ENCODE measurements around the gene SLC52A3.

The SLC52A3 gene

DNA sequence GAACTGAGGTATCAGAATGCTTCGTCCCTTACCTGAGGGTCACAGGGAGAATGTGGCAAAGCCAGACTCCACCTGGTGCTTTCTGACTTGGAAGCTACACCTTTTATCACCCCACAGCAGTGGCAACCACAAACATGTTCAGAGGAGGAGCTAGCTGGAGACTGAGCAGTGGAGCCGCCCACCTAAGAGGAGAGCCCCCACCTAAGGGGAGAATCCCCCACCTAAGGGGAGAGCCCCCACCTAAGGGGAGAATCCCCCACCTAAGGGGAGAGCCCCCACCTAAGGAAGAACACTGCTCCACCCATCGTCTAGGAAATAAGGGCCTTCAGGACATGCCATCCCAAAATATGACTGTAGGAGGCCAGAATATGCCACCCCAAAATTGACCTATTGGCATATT is 4.0 kb downstream of the SLC52A3 start:
- DNase-seq, result no peak

DNA sequence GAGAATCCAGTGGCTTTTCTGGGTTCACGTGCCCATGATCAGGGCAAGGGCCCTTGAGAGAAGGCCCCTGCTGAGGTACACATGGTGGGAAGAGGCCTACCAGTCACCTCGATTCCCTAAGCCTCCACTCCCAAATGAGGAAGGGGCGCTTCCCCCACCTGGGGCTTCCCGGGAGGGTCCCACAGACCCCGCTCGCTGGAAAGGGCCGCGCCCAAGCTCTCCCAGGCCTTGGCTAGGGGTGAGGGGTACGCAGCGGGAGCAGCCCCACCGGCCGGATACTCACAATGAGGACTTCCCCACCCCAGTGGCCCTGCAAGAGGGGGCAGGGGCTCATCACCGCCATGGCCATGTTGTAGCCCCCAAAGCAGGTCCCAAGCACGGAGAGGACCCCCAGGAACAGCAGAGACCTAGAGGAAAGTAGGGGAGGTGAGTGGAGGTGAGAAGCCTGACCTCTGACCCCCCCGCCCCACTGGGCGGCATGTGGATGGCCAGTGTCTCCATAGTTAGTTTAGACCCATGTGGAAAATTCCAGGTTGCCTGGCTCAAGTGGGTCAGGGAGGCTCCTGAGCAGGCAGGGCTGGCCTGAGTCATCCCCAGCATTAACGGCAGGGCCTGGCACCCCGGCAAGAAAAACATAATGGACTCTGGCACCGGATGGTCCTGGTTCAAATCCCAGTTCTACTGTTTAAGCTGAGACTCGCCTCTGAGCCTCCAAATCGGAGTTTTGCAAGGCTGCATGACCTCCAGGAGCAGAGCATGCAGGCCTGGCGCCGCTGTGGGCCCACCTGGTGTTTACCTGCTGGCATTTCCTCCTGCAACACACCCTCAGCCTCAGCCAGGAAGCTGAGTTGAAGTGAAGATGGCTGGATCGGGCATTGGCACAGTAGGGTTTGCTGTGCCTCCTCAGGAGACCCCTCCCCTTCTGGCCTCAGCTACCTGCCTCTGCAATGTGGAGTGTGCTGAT is 6.6 kb downstream of the SLC52A3 start:
- DNase-seq, result no peak

DNA sequence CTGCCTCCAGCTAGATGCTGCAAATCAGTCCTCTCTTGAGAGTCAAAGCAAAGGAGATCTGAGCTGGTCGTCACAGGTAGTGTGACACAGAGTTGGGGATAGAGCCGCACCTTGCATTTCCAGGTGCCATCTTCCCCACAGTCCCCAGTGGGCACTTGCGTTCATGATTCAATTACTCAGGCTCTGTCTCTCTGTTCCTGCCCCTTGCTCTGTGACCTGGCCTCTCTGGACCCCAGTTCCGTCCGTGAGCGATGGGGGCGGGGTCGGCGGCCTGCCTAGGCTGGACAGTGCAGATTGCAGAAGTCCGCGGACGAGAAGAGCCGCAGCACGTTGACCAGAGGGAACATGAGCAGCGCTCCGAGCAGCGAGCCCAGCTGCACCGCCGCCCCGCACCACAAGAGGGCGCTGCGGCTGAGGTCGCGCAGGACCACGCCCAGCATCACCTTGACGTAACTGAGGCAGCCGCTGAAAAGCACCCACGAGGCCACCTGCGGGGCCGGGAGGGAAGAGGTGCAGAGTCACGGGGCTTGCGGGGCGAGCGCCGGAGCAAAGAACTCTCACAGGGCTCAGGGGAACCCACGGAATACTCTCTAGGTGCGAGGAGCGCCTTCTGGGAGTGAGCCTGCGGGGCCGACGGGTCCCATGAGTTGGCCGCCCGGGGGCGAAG is 7.4 kb downstream of the SLC52A3 start:
- DNase-seq, result peak; percentile 71

DNA sequence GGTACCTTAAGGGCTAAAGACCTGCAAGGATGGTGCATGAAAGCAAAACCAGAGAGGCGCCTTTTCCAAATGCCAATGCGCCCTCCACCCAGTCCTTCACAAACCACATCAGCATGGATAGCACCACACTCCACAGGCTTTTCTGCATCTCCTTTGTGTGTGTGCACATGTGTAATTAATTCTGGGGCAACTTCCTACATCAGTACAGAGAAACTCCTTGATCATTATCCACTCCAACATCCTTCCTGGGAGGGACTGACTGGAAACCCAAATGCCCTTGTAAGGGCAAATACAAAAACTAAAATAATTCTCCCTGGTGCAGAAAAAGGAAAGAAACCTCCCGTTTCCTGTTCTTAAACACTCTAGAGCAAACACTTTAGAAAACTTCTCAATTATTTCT is 10.8 kb downstream of the SLC52A3 start:
- DNase-seq, result no peak

- DNase-seq, result no peak
Observed at GRCh38 chr20:755941-756340, 12.4 kb downstream of the SLC52A3 start.

DNA sequence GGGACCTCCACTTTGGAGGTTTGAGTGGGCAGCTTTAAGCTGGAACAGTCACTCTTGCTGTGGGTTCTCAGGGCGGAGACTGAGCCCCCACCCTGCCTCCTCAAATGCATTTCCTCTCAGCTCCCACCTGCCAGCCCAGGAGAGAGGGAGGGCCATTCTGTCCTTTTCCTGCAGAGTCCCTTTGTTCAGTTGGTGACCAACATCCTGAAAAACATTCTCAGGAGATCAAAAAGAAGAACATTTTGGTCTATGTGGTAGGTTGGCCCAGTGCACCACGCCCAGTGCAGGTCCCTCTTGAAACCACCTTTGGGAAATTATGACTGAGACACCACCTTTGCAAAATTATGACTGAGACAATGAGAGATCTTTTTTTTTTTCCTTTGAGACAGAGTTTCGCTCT is 13.4 kb downstream of the SLC52A3 start:
- DNase-seq, result no peak

DNA sequence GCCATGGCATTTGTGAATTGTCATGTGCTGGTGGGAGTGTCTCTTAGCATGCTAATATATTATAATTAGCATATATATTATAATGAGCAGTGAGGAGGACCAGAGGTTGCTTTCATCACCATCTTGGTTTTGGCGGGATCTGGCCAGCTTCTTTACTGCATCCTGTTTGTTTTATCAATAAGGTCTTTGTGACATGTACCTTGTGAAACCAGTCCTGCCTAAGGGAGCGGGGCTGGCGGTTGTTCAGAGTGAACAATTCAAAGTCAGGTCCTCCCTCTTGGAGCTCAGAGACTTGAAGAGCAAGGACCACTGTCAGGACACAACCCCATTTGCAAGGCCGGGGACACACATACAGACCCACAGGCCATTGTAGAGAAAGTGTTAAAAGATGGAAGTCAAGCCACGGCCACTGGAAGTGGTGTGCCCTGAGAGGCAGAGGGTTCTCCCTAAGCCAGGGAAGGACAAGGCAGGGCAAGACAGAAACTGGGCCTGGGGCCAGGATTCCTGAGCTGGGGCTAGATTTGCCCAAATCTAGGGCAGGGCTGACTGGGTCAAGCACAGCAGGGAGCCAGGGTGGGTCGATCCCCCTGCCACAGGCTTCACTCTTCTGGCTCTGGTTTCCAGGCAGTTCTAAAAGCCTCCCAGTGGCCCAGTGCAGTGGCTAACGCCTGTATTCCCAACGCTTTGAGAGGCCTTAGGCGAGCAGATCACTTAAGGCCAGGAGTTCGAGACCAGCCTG is 14.2 kb downstream of the SLC52A3 start:
- DNase-seq, result no peak

GRCh38 chr20:753136-753535 is 15.2 kb downstream of the SLC52A3 start:
- DNase-seq, result no peak

DNA sequence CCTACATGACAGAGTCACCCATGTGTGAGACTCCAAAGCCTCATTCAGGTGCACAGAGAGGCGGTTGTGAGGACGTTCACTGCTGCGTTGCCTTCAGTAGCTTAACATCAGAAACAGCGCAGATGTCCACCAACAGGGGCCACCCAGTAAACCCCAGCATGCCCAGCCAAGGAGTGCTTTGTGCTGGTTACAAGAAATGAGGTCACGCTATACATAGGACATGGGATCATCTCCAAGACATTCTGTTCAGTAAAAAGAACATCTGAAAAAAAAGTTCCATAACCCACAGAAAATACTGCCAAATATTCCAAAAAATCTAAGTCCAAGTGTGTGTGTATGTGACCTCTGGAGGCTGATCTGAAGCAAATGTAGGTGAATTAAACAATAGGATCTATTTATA is 16.0 kb downstream of the SLC52A3 start:
- DNase-seq, result no peak

- no peak for DNase-seq
Observed at GRCh38 chr20:751761-752160, 16.5 kb downstream of the SLC52A3 start.

DNA sequence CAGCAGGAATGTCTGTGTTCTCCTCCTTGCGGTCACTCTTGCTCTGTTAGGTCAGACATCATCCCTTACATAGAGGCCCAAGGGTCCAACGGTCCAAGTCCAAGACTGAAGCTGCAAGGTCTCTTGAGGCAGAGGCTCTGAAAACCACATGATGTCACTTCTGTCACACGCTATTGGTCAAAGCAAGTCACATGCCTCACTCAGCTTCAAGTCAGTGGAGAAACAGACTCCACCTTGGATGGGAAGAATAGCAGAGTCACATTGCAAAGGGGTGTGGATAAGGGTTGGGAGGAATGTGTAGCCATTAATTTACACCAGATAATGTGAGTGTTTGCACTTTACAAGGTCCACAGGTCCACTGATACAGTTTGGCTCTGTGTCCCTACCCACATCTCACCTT is 17.5 kb downstream of the SLC52A3 start:
- DNase-seq, result no peak

DNA sequence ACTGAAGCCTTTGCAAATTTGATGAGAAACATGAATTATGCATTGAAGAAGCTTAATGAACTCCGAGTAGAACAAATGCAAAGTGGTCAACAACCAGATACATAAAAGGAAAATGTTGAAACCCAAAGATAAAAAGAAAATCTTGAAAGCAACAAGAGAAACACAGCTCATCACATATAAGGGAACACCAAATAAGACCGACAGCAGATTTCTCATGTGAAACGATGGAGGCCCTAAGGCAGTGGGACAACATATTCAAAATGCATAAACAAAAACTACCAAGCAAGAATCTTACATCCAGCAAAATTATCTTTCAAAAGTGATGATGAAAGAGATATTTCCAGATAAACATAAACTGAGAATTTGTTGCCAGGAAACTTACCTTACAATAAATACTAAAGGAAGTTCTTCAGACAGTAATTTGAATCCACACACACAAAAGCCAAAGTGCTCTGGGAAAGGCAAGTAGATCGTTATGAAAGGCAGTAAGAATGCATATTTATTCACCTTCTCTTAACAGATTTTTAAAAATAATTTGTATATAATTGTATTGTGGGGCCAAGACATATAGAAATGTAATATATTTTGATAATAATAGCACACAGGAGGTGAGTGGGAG is 22.5 kb downstream of the SLC52A3 start:
- no peak for DNase-seq

DNA sequence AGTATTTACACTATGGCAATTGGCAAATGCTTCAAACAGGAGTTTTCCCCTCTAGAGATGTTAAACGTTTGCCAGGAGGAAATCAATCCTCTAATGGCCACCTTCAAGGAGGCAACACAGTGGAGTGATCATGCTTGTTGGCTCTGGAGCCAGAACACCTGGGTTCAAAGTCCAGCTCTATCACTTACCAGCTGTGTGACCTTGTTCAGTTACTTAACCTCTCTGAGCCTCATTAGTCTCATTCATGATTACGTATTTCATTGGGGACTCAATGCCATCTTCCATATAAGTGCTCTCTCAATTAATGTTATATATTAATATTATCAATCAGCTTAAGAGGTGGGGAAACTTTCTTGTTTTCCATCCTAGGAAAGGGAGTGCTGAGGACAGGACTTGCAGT is 26.1 kb downstream of the SLC52A3 start:
- no peak for DNase-seq

DNA sequence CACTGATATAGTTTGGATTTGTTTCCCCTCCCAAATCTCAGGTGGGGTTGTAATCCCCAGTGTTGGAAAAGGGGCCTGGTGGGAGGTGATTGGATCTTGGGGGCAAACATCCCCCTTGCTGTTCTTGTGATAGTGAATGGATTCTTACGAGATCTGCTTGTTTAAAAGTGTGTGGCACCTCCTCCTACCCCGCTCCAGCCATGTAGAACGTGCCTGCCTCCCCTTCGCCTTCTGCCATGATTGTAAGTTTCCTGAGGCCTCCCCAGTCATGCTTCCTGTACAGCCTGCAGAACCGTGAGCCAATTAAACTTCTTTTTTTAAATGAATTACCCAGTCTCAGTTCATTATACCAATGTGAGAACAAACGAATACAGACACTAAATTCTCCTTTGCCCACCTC is 26.7 kb downstream of the SLC52A3 start:
- no peak for DNase-seq

GRCh38 chr20:740162-740561 is 28.1 kb downstream of the SLC52A3 start:
- no peak for DNase-seq

DNA sequence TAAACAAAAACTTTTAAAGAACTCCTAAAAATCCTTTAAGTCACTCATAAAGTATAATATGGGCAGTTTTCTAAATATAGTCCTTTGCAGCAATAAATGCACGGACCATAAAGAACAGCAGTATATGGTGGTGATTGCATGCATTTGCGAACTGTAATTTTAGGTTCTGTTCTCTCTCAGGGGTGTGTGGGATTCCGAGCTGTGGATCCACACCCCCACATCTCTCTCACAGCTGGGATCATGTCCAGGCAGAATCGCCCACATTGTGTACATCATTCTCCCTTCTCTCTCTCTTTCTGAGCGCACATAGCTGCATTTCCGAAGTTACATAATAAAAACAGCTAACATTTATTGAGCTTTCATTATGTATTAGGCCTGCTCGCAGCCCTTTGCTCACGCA is 28.6 kb downstream of the SLC52A3 start:
- no peak for DNase-seq

GRCh38 chr20:733861-734260 is 34.4 kb downstream of the SLC52A3 start:
- DNase-seq, result peak; percentile 42

DNA sequence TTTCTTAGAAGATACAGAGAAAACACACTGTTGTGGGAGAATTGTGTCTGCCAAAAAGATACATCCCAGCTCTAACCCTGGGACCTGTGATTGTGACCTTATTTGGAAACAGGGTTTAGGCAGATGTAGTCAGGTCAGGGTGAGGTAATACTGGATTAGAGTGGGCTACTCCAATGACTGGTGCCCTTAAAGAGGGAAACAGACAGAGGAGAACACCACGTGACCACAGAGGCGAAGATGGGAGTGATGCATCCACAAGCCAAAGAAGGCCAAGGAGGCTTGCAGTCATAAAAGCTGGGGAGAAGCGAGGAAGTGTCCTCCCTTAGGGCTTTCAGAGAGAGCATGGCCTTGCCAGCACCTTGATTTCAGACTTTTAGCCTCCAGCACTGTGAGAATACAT is 35.6 kb downstream of the SLC52A3 start:
- peak; percentile 21 for DNase-seq

- peak; percentile 46 for DNase-seq
Observed at GRCh38 chr20:731891-732560, 36.3 kb downstream of the SLC52A3 start.

DNA sequence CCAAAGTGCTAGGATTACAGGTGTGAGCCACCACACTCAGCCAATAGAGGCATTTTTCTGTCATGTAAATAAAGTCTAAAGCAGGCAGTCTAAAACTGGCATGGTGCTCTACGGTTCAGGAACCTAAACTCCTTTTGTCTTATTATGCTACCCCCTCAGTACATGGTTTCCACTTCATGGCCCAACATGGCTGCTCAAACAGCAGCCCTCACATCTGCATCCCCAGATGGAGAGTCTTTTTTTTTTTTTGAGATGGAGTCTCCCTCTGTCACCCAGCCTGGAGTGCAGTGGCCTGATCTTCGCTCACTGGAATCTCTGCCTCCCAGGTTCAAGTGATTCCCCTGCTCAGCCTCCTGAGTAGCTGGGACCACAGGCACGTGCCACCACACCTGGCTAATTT is 38.3 kb downstream of the SLC52A3 start:
- no peak for DNase-seq

DNA sequence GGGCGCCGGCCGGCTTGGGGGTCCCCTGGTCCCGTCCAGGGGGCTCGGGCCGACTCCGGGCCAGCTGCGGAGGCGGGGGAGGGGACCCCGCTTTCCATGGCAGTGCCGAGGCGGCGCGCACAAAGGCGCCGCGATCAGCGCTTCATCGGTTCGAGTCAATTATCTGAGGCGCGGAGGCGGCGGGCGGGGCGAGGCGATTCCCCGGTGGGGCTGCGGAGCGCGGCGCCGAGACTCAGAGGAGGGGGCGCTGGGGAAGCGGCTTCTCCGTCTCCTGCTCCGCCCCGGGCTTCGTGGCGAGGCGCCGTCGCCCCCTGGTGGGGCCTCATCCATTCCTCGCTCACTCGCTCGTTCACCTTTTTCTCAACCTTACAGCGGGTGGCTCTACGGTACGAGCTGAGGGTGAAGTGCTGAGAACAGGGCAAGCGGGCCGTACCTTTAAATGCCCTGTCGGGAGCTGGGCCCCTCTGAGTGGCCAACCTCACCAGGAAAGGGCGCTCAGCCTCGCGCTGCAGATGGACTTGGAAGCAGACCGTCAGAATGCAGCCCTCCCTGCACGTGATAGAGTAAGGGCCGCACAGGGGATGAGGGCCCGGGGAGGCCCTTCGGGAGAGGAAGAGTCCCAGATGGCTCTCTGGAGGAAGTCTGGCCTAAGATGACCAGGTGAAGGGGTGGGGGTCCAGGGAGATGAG is 39.9 kb downstream of the SLC52A3 start:
- peak; percentile 81 for DNase-seq

DNA sequence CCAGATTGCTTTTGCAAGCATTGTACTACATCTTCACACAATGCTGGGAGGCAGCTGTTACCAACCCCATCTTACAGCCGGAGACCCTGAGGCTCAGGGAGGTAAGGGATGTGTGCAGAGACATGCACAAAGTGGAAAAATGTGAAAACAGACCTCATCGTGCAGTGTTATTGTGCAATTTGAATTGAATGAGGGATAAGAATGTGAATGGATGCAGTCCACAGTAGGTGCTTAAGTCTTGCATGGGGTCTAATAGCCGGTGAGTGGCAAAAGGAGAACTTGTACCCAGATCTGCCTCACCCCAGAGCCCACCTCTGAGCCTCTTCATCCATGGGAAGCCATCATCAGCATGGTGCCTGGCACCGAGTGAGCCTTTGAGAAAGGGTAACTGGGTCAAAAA is 42.1 kb downstream of the SLC52A3 start:
- peak; percentile 37 for DNase-seq

All from activated effector memory CD4-positive, alpha-beta T cell treated with anti-CD3 and anti-CD28 coated beads, Interleukin-2, amount 50 U/mL, for 16 hours (primary cell).